Neural cell (in vitro differentiated cells): ENCODE results near the gene EDNRA. TPM values are rescaled to one million over a fixed set of nuclear protein-coding genes. Genes with fewer than 3 reads are reported as not detected.

Experiments used
- H2AFZ ChIP-seq: fragments of 200-600, 300-800 bp; sonication (generic), shearing (Covaris generic); 2 replicates; pipeline ENCODE4 v1.6.0; 2014; ENCODE audit warnings: low read depth, mild to moderate bottlenecking, antibody characterized with exemption, low read length, moderate library complexity
- H3F3A ChIP-seq: fragments of 200-600 bp; shearing (Covaris generic); 2 replicates; pipeline ENCODE4 v1.6.1; 2016; ENCODE audit warnings: mild to moderate bottlenecking, moderate library complexity, mixed read lengths, antibody characterized with exemption, low read length; ENCODE audit not compliant: insufficient read depth, poor library complexity, severe bottlenecking
- H3K27ac ChIP-seq: fragments of 200-600, 300-800 bp; sonication (generic), shearing (Covaris generic); 2 replicates; pipeline ENCODE4 v1.5.1; 2014; ENCODE audit warnings: mild to moderate bottlenecking, low read length, moderate library complexity
- H3K27me3 ChIP-seq: fragments of 300-800, 200-600 bp; sonication (generic), shearing (Covaris generic); 2 replicates; pipeline ENCODE4 v1.6.0; 2014; ENCODE audit warnings: mild to moderate bottlenecking, low read depth, low read length, moderate library complexity; ENCODE audit not compliant: insufficient read depth
- H3K36me3 ChIP-seq: fragments of 300-800, 200-600 bp; sonication (generic), shearing (Covaris generic); 2 replicates; pipeline ENCODE4 v1.5.1; 2014; ENCODE audit warnings: mild to moderate bottlenecking, antibody characterized with exemption, low read length, moderate library complexity; ENCODE audit not compliant: insufficient read depth
- H3K4me2 ChIP-seq: fragments of 300-800, 200-600 bp; sonication (generic), shearing (Covaris generic); 2 replicates; pipeline ENCODE4 v1.6.0; 2014; ENCODE audit warnings: mild to moderate bottlenecking, low read length
- H3K4me3 ChIP-seq: fragments of 300-800, 200-600 bp; sonication (generic), shearing (Covaris generic); 2 replicates; pipeline ENCODE4 v1.5.1; 2014; ENCODE audit warnings: mild to moderate bottlenecking, low read length, moderate library complexity
- H3K79me2 ChIP-seq: fragments of 200-600 bp; shearing (Covaris generic); replicated peaks from 2 replicates; pipeline ENCODE4 v1.6.0; 2014; ENCODE audit warnings: mild to moderate bottlenecking, low read length, moderate library complexity; ENCODE audit not compliant: insufficient read depth
- H3K9ac ChIP-seq: fragments of 300-800, 200-600 bp; sonication (generic), shearing (Covaris generic); 2 replicates; pipeline ENCODE4 v1.6.1; 2016; ENCODE audit warnings: mild to moderate bottlenecking, low read length, mixed read lengths
- H3K9me2 ChIP-seq: fragments of 200-600 bp; shearing (Covaris generic); 2 replicates; pipeline ENCODE4 v1.6.1; 2016; ENCODE audit warnings: mild to moderate bottlenecking, low read length, mixed read lengths; ENCODE audit not compliant: insufficient read depth
- H3K9me3 ChIP-seq: fragments of 200-600, 300-800 bp; sonication (generic), shearing (Covaris generic); 2 replicates; pipeline ENCODE4 v1.6.1; 2016; ENCODE audit warnings: mild to moderate bottlenecking, mixed run types, low read length, moderate library complexity, mixed read lengths
- H4K20me1 ChIP-seq: fragments of 200-600 bp; shearing (Covaris generic); 2 replicates; pipeline ENCODE4 v1.6.1; 2016; ENCODE audit warnings: mild to moderate bottlenecking, mixed run types; ENCODE audit not compliant: insufficient read depth
- EP300 ChIP-seq: fragments of 450-650 bp; conservative IDR thresholded peaks from 2 replicates; pipeline ENCODE4 v1.6.1; 2014; ENCODE audit warnings: antibody characterized with exemption, mild to moderate bottlenecking, moderate library complexity; ENCODE audit not compliant: poor library complexity, severe bottlenecking
- EZH2 ChIP-seq: fragments of 200-600, 300-800 bp; shearing (Covaris generic), sonication (generic); IDR thresholded peaks from 2 replicates; pipeline ENCODE4 v1.6.1; 2014; ENCODE audit warnings: antibody characterized with exemption, low read length, borderline replicate concordance, mild to moderate bottlenecking; ENCODE audit not compliant: insufficient read depth, poor library complexity, severe bottlenecking
- MXI1 ChIP-seq: fragments of 450-650 bp; conservative IDR thresholded peaks from 2 replicates; pipeline ENCODE4 v1.6.1; 2014; ENCODE audit warnings: antibody characterized with exemption, mild to moderate bottlenecking; ENCODE audit not compliant: poor library complexity, severe bottlenecking
- POLR2AphosphoS5 ChIP-seq: IDR thresholded peaks from 2 replicates; pipeline ENCODE4 v1.6.1; 2012
- RAD21 ChIP-seq: fragments of 450-650 bp; conservative IDR thresholded peaks from 2 replicates; pipeline ENCODE4 v1.6.1; 2014; ENCODE audit warnings: antibody characterized with exemption, mild to moderate bottlenecking, moderate library complexity
- REST ChIP-seq: IDR thresholded peaks from 2 replicates; pipeline ENCODE4 v1.6.1; 2012; ENCODE audit warnings: borderline replicate concordance
- SMC3 ChIP-seq: fragments of 450-650 bp; conservative IDR thresholded peaks from 2 replicates; pipeline ENCODE4 v1.6.1; 2014; ENCODE audit warnings: antibody characterized with exemption, mild to moderate bottlenecking, moderate library complexity; ENCODE audit not compliant: poor library complexity
- TAF1 ChIP-seq: IDR thresholded peaks from 2 replicates; pipeline ENCODE4 v1.6.1; 2012; ENCODE audit warnings: low read depth
- polyA plus RNA-seq: library from polyadenylated mRNA; depleted of rRNA; stranded (reverse); fragments of >200 nt; gene quantifications from 2 replicates; pipeline ENCODE4 v1.2.3, GENCODE V29; 2014
- TF ChIP-seq, protein P1 (sequence below): fragments of 450-650 bp; IDR thresholded peaks from 2 replicates; pipeline ENCODE4 v1.5.1; 2014; ENCODE audit warnings: antibody characterized with exemption, mild to moderate bottlenecking, moderate library complexity; ENCODE audit not compliant: poor library complexity, severe bottlenecking

EDNRA gene
- polyA plus RNA-seq, 1 donor from 2014 or later: 0.19 TPM

GRCh38 chr4:147513952-147514351 is 33.1 kb downstream of the EDNRA start:
- no peaks in the 10 kb centered on the region for H3K27me3 ChIP-seq
- no peak overlapping the region for H2AFZ ChIP-seq
- no peak overlapping the region for H3K4me2 ChIP-seq
- H3K27ac ChIP-seq: no peak overlapping the region
- H3K36me3 ChIP-seq: no peaks in the 10 kb centered on the region
- H3K4me3 ChIP-seq: no peak overlapping the region
- H3K9ac ChIP-seq: no peak overlapping the region
- no peaks in the 10 kb centered on the region for H3K79me2 ChIP-seq
- no peaks in the 10 kb centered on the region for H3F3A ChIP-seq
- no peaks in the 10 kb centered on the region for H3K9me3 ChIP-seq
- no peaks in the 10 kb centered on the region for H3K9me2 ChIP-seq
- TF ChIP-seq RAD21: no peak
- TF ChIP-seq TAF1: no peak
- no peak for TF ChIP-seq EZH2
- no peak for TF ChIP-seq EP300
- TF ChIP-seq, protein P1, sequence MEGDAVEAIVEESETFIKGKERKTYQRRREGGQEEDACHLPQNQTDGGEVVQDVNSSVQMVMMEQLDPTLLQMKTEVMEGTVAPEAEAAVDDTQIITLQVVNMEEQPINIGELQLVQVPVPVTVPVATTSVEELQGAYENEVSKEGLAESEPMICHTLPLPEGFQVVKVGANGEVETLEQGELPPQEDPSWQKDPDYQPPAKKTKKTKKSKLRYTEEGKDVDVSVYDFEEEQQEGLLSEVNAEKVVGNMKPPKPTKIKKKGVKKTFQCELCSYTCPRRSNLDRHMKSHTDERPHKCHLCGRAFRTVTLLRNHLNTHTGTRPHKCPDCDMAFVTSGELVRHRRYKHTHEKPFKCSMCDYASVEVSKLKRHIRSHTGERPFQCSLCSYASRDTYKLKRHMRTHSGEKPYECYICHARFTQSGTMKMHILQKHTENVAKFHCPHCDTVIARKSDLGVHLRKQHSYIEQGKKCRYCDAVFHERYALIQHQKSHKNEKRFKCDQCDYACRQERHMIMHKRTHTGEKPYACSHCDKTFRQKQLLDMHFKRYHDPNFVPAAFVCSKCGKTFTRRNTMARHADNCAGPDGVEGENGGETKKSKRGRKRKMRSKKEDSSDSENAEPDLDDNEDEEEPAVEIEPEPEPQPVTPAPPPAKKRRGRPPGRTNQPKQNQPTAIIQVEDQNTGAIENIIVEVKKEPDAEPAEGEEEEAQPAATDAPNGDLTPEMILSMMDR: no peak
- no peak for TF ChIP-seq REST
- no peak for TF ChIP-seq SMC3
- TF ChIP-seq POLR2AphosphoS5: no peak
- TF ChIP-seq MXI1: no peak
- no peaks in the 10 kb centered on the region for H4K20me1 ChIP-seq

DNA sequence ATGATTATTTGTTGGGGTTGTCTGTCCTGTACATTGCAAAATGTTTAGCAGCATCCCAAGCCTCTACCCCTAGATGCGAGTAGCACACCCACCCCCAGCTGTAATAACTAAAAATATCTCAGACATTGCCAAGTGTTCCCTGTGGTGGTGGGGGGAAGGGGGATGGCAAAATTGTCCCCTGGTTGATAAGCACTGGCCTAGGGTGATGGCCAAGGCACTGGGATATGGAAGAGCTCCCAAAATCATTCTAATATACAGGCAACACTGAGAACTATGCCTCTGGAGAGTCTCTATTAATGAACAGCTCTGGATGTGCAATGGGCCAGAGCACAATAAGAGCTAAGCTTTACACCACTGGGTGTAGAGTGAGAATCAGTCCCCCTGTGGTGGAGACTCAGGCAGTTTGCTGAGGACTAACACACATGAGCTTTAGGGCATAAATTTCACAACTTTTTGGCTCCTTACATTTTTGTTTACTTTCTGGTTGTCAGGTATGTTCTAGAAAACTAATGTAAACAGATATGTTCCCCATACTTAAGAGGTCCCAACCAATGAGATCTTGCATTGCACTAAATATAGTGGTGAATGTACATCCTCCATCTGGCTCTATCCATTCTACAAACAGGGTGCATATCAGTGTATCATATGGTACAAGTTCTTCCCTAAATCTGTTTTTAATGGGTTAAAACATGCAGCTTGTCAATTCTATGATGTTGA is 34.5 kb downstream of the EDNRA start:
- no peaks in the 10 kb centered on the region for H3K79me2 ChIP-seq
- no peak overlapping the region for H2AFZ ChIP-seq
- no peaks in the 10 kb centered on the region for H4K20me1 ChIP-seq
- no peak overlapping the region for H3K9ac ChIP-seq
- H3K27me3 ChIP-seq: no peaks in the 10 kb centered on the region
- H3K9me2 ChIP-seq: no peaks in the 10 kb centered on the region
- H3K4me3 ChIP-seq: no peak overlapping the region
- H3K4me2 ChIP-seq: no peak overlapping the region
- TF ChIP-seq, protein P1: no peak
- no peak for TF ChIP-seq RAD21
- TF ChIP-seq POLR2AphosphoS5: no peak
- no peak for TF ChIP-seq MXI1
- TF ChIP-seq EP300: no peak
- H3K36me3 ChIP-seq: no peaks in the 10 kb centered on the region
- H3F3A ChIP-seq: no peaks in the 10 kb centered on the region
- no peak overlapping the region for H3K27ac ChIP-seq
- no peaks in the 10 kb centered on the region for H3K9me3 ChIP-seq
